Mucosa of descending colon (tissue), 3 donors: ENCODE measurements around the gene NPAS3. TPM values are rescaled to one million over a fixed set of nuclear protein-coding genes. Genes with fewer than 3 reads are reported as not detected.

Experiments
- ATAC-seq: fragments of 200-7000 bp; cut with Tn5 transposase; one replicate; pipeline ENCODE4 v1.9.1; 2020; ENCODE audit warnings: mild to moderate bottlenecking, moderate library complexity
- DNase-seq, 3 donors: peaks; one replicate each; pipeline ENCODE4 v3.0.0-alpha.2; 2020
- H3K36me3 ChIP-seq: fragments of 200-600 bp; one replicate; pipeline ENCODE4 v1.8.0; 2021; ENCODE audit warnings: low read depth, mild to moderate bottlenecking
- H3K4me1 ChIP-seq: fragments of 200-600 bp; one replicate; pipeline ENCODE4 v1.8.0; 2021; ENCODE audit warnings: low read depth, mild to moderate bottlenecking
- H3K4me3 ChIP-seq: fragments of 200-600 bp; one replicate; pipeline ENCODE4 v1.8.0; 2021; ENCODE audit warnings: mild to moderate bottlenecking
- H3K9me3 ChIP-seq: fragments of 200-600 bp; one replicate; pipeline ENCODE4 v1.8.0; 2021; ENCODE audit warnings: mild to moderate bottlenecking
- intact Hi-C, 2 donors: fragments of 100-400 bp; cut with DNase I in 1 of 2; cut with micrococcal nuclease in 1 of 2; formaldehyde crosslinking; loops; one replicate each; pipeline versions ENCODE4 v1.11.0 to v1.11.1; 2022; cut with DNase I, micrococcal nuclease
- total RNA-seq, 3 donors: library from RNA; stranded (reverse); fragmentation: NEBNext Ultra II Directional in 2 of 3; extraction: Animal tissue kit (Norgen Biotek cat#: 25700) in 2 of 3; gene quantifications; one replicate each; pipeline versions ENCODE4 v1.2.1 to v1.2.4, GENCODE V29; 2021 to 2023
- TF ChIP-seq, protein P1 (sequence below): fragments of 200-600 bp; IDR thresholded peaks from one replicate; pipeline ENCODE4 v1.8.0; 2022; ENCODE audit warnings: antibody characterized with exemption, mild to moderate bottlenecking
- donor health status: DM: no; HTN: no; CAD: no; lungs with moderate emphysema.
- donor health status: DM: no; HTN: no; CAD: no.
- donor health status: DM: no; HTN: yes; CAD: no.

Gene NPAS3
- total RNA-seq, 3 donors from 2014 or later: 0.65 to 9.7 (median 2.0) TPM

- Histone ChIP-seq H3K9me3 (no peaks in the 10 kb centered on the region), H3K36me3 (no peaks in the 10 kb centered on the region), H3K4me1 (peaks cover 4% of the 10 kb centered on the region), H3K4me3 (no peak overlapping the region)
- intact Hi-C loops: no loop called here
- DNase-seq (peak in 2 of 3 donors; percentile 9 to 30), ATAC-seq (peak; percentile 16)
- TF ChIP-seq, protein P1, sequence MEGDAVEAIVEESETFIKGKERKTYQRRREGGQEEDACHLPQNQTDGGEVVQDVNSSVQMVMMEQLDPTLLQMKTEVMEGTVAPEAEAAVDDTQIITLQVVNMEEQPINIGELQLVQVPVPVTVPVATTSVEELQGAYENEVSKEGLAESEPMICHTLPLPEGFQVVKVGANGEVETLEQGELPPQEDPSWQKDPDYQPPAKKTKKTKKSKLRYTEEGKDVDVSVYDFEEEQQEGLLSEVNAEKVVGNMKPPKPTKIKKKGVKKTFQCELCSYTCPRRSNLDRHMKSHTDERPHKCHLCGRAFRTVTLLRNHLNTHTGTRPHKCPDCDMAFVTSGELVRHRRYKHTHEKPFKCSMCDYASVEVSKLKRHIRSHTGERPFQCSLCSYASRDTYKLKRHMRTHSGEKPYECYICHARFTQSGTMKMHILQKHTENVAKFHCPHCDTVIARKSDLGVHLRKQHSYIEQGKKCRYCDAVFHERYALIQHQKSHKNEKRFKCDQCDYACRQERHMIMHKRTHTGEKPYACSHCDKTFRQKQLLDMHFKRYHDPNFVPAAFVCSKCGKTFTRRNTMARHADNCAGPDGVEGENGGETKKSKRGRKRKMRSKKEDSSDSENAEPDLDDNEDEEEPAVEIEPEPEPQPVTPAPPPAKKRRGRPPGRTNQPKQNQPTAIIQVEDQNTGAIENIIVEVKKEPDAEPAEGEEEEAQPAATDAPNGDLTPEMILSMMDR: no peak
Measured at GRCh38 chr14:32934073-32934880, 4.4 kb upstream of the NPAS3 start.

- peak in 1 of 3 donors; percentile 3 for DNase-seq
- peaks cover 4% of the 10 kb centered on the region for H3K4me1 ChIP-seq
- intact Hi-C loops: no loop called here
- TF ChIP-seq, protein P1: no peak
- no peak for ATAC-seq
- no peak overlapping the region for H3K4me3 ChIP-seq
- H3K36me3 ChIP-seq: no peaks in the 10 kb centered on the region
- no peaks in the 10 kb centered on the region for H3K9me3 ChIP-seq
Measured at GRCh38 chr14:32934881-32935633, 3.6 kb upstream of the NPAS3 start.

- intact Hi-C loops: no loop called here
- ATAC-seq: peak; percentile 83
- Histone ChIP-seq H3K4me1 (no peaks in the 10 kb centered on the region), H3K36me3 (no peaks in the 10 kb centered on the region), H3K9me3 (no peaks in the 10 kb centered on the region), H3K4me3 (peak overlapping the region; percentile 17)
- TF ChIP-seq, protein P1: no peak
- peak; percentile 60 to 73 (median 68) for DNase-seq
Measured at GRCh38 chr14:32939254-32940065, 781 bp downstream of the NPAS3 start.

- TF ChIP-seq, protein P1: no peak
- no peaks in the 10 kb centered on the region for H3K36me3 ChIP-seq
- ATAC-seq: no peak
- H3K4me3 ChIP-seq: no peak overlapping the region
- H3K9me3 ChIP-seq: no peaks in the 10 kb centered on the region
- DNase-seq: peak in 1 of 3 donors; percentile 8
- no peaks in the 10 kb centered on the region for H3K4me1 ChIP-seq
- intact Hi-C loops: no loop called here
Measured at GRCh38 chr14:32940066-32940651, 1.5 kb downstream of the NPAS3 start.
